GM19467 (cell line): ENCODE data around the gene SNRPN.
"Not testable (repeated sequence)": the region's sequence is repeated elsewhere in the genome, so short reads cannot be mapped to it uniquely, and the experiment has no call there.

Source experiments
- ATAC-seq: cut with Tn5 transposase; IDR thresholded peaks from one replicate; pipeline ENCODE4 v1.9.1; 2021; ENCODE audit warnings: mild to moderate bottlenecking, moderate library complexity; ENCODE audit not compliant: unreplicated experiment

SNRPN gene

GRCh38 chr15:24966364-24967103, 11.7 kb downstream of the SNRPN start:
- ATAC-seq, result no peak

- ATAC-seq, result no peak
Observed at GRCh38 chr15:24971052-24971451, 16.3 kb downstream of the SNRPN start.

- ATAC-seq, result no peak
Observed at GRCh38 chr15:24971772-24972171, 17.0 kb downstream of the SNRPN start.

- not testable (repeated sequence) for ATAC-seq
Observed at GRCh38 chr15:24972707-24973106, 17.9 kb downstream of the SNRPN start.

GRCh38 chr15:24976932-24977331, 22.1 kb downstream of the SNRPN start:
- no peak for ATAC-seq

GRCh38 chr15:24977686-24978085, 22.9 kb downstream of the SNRPN start:
- ATAC-seq, result no peak

GRCh38 chr15:24985224-24985623, 30.4 kb downstream of the SNRPN start:
- ATAC-seq, result no peak

- no peak for ATAC-seq
Observed at GRCh38 chr15:24986653-24987052, 31.9 kb downstream of the SNRPN start.

- no peak for ATAC-seq
Observed at GRCh38 chr15:25019434-25019833, 64.6 kb downstream of the SNRPN start.

GRCh38 chr15:25022233-25022632, 67.4 kb downstream of the SNRPN start:
- ATAC-seq, result no peak
